OCI-M2 (cell line): ENCODE results near the gene ZNF292.
"Not testable (repeated sequence)": the region's sequence is repeated elsewhere in the genome, so short reads cannot be mapped to it uniquely, and the experiment has no call there.

Experiments used
- DNase-seq: peaks from one replicate; lab custom pipeline; 2025; ENCODE audit not compliant: unreplicated experiment; lab: John Stamatoyannopoulos, UW

The ZNF292 gene

GRCh38 chr6:87210979-87211378 is 55.6 kb downstream of the ZNF292 start:
- DNase-seq = no peak

- DNase-seq = no peak
These were observed 57.2 kb downstream of the ZNF292 start for GRCh38 chr6:87212596-87212995.

GRCh38 chr6:87213364-87213763 is 58.0 kb downstream of the ZNF292 start:
- no peak for DNase-seq

GRCh38 chr6:87214831-87215230 is 59.5 kb downstream of the ZNF292 start:
- no peak for DNase-seq

- DNase-seq = no peak
These were observed 65.6 kb downstream of the ZNF292 start for GRCh38 chr6:87220997-87221396.

- no peak for DNase-seq
These were observed 67.3 kb downstream of the ZNF292 start for GRCh38 chr6:87222676-87223075.

- no peak for DNase-seq
These were observed 69.6 kb downstream of the ZNF292 start for GRCh38 chr6:87224971-87225370.

- no peak for DNase-seq
These were observed 70.1 kb downstream of the ZNF292 start for GRCh38 chr6:87225511-87225910.

- no peak for DNase-seq
These were observed 70.6 kb downstream of the ZNF292 start for GRCh38 chr6:87225937-87226336.

GRCh38 chr6:87230801-87231200 is 75.4 kb downstream of the ZNF292 start:
- no peak for DNase-seq

GRCh38 chr6:87237804-87238203 is 82.4 kb downstream of the ZNF292 start:
- DNase-seq = no peak

- DNase-seq = not testable (repeated sequence)
These were observed 83.8 kb downstream of the ZNF292 start for GRCh38 chr6:87239098-87239635.

- no peak for DNase-seq
These were observed 85.9 kb downstream of the ZNF292 start for GRCh38 chr6:87241304-87241703.

- no peak for DNase-seq
These were observed 86.9 kb downstream of the ZNF292 start for GRCh38 chr6:87242311-87242710.

- no peak for DNase-seq
These were observed 88.4 kb downstream of the ZNF292 start for GRCh38 chr6:87243812-87244211.

- DNase-seq = no peak
These were observed 89.0 kb downstream of the ZNF292 start for GRCh38 chr6:87244380-87244779.

GRCh38 chr6:87250019-87250418 is 94.7 kb downstream of the ZNF292 start:
- no peak for DNase-seq

- no peak for DNase-seq
These were observed 95.9 kb downstream of the ZNF292 start for GRCh38 chr6:87251225-87251624.

- no peak for DNase-seq
These were observed 96.4 kb downstream of the ZNF292 start for GRCh38 chr6:87251725-87252124.

- DNase-seq = no peak
These were observed 101.7 kb downstream of the ZNF292 start for GRCh38 chr6:87257046-87257445.

- no peak for DNase-seq
These were observed 102.2 kb downstream of the ZNF292 start for GRCh38 chr6:87257565-87257964.

- DNase-seq = no peak
These were observed 102.6 kb downstream of the ZNF292 start for GRCh38 chr6:87257975-87258374.

- DNase-seq = no peak
These were observed 104.4 kb downstream of the ZNF292 start for GRCh38 chr6:87259791-87260190.

GRCh38 chr6:87261534-87261933 is 106.2 kb downstream of the ZNF292 start:
- no peak for DNase-seq
